Measurements from ENCODE around the gene MAGI1. TPM values are rescaled to one million over a fixed set of nuclear protein-coding genes. Genes with fewer than 3 reads are reported as not detected.

Gene MAGI1
- polyA plus RNA-seq, 1 donor = 32.7 TPM

GRCh38 chr3:65479990-65480389 lies 558.7 kb downstream of the MAGI1 start:
- DNase-seq = no peak

DNA sequence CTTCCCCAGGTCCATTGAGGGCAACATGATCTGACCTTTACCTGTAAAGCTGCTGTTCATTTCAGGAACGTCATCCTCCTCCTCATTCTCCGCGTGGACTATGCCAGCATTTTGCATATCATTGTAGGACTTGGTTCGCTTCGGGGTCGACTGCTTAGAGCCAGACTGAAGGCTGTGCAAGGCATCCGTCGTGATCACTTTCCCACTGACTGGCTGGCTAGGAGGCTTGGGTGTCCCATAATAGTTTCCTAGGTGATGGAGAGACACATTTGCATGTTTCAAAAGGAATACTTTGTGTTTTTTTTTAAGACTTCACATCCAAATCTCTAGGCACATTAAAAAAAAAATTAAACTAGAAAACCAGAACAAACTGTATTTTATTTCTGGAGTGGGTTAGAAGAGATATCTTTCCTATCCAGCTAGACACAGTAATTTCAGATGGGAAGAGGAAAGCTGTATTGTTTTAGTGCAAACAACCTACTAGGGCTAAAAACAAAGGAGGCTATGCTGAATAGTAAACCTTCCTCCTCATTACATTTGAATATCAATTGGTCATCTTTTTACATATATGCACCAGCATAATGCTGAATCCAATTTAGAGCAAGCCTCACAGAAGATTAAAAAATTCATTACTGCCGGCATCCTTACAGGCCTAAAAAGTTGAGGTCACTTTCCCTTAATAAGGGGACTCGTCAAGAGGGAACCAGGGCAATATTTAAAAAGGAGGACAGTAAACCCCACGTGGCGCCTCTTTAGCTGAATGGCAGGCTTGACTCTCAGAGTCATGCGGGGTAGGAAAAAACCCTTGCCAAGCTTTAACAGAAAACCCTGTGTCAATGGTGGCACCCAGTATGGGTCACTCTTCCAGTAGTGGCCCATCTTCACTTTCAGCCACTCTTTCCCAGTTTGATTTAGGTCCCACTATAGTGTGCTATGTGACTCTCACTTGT lies 559.9 kb downstream of the MAGI1 start:
- no peak for DNase-seq

- no peak for DNase-seq
Observed at GRCh38 chr3:65473736-65474135, 565.0 kb downstream of the MAGI1 start.

DNA sequence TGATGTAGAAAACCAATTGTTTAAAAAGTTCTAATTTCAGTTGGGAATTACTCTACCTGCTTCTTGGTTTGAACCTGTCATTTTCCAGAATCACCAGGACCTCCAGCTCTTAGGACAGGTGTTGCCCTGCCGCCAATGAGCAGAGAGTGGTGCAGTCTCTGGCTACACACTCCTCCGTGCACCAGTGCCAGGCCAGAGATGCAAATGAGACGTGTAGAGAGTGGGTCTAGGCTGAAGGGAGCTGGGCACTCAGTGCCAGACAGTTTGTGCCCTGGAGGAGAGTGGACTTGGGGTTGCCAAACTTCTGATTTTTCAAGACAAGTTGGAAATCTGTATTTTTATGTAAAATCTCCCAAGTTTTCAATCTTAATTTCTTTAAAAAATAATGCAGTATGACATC lies 566.2 kb downstream of the MAGI1 start:
- DNase-seq = no peak

GRCh38 chr3:65466300-65466988 lies 572.3 kb downstream of the MAGI1 start:
- DNase-seq = no peak

DNA sequence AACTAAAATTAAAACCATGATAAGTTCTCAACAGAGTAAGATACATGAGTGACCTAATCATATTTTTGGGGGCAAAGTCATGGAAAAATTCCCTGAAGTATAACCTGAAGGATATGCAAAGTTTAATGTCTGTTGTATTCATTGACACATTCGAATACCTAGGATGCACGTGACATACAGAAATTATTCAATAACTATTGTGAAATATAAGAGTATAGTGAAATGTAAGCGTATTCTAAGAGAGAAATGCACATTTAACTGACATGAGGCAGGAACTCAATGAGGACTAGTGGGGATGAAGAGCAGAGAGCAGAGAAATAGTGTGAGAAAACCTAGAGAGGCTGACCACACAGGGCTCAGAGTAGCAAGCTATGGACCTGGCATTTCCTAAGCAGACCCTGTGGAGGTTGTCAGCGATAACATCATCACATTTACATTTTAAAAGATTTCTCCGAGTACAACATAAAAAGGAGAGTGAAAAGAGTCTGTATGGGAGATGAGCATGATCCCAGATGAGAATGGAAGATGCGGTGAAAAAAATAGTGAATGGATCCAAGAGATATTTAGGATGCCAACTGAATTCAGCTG lies 588.8 kb downstream of the MAGI1 start:
- no peak for DNase-seq

GRCh38 chr3:65448120-65448519 lies 590.6 kb downstream of the MAGI1 start:
- no peak for DNase-seq

- no peak for DNase-seq
Observed at GRCh38 chr3:65445573-65446169, 593.0 kb downstream of the MAGI1 start.

- DNase-seq = no peak
Observed at GRCh38 chr3:65444447-65444815, 594.3 kb downstream of the MAGI1 start.

DNA sequence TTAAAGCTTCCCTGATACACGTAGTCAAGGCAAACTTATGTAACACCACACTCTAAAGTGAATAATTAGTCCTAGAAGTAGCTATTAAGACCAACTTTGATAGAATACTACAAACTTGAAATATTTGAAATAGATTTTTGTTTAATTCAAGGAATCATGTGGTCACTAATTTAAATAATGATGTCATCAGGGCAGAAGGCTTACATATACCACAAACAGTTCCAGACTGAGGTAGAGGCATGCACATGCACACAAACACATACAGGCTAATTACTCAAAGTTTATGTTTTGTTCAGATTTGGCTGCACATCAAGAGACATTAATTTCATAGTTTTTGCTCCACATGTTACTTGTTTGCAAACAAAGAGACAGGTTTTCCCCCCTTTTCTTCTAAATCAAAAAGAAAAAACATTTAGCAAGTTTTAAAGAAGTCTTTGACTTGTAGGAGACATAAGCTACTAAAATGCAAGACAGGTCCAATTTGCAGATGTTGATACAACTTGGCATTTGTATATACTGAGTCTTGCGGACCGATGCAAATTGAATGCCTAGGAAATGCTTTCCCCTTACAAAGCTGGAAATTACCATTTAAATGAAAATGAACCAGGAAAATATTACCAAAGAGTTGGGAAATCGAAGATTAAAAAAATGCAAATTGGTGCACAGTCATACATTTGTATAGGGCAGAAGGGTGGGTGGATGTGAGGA lies 594.8 kb downstream of the MAGI1 start:
- DNase-seq = no peak

DNA sequence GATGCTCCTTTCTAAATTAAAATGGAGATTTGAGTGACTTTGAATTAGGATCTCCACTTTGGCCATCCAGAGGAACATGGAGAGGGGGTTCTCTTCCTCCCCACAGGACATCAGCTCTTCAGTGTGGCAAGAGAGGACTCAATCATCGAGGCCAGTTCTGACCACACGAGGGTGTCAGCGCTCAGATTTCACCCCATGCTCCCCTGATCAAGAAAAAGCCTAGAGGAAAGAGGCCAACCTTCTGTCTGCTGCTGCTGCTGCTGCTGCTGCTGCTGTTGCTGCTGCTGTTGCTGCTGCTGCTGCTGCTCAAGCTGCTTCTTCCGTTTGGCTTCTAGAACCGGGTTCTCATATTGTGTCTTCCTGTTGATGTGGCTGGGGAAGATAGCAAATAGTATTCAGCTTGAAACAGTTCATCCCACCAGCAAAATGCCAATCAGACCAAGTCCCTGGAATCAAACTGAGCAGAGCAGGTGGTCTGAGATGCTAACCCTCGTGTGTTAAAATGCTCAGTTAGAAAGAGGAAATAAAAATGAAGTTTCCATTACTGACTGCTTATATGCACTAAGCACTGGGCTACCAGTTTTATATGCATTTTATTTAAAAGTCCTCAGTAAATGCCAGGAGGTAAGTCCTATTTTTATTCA lies 599.0 kb downstream of the MAGI1 start:
- peak; percentile 68 for DNase-seq

- DNase-seq = no peak
Observed at GRCh38 chr3:65438612-65439011, 600.1 kb downstream of the MAGI1 start.

GRCh38 chr3:65438096-65438495 lies 600.6 kb downstream of the MAGI1 start:
- no peak for DNase-seq

GRCh38 chr3:65436580-65436979 lies 602.1 kb downstream of the MAGI1 start:
- DNase-seq = no peak

- no peak for DNase-seq
Observed at GRCh38 chr3:65433480-65433879, 605.2 kb downstream of the MAGI1 start.

GRCh38 chr3:65432388-65433003 lies 606.2 kb downstream of the MAGI1 start:
- no peak for DNase-seq

DNA sequence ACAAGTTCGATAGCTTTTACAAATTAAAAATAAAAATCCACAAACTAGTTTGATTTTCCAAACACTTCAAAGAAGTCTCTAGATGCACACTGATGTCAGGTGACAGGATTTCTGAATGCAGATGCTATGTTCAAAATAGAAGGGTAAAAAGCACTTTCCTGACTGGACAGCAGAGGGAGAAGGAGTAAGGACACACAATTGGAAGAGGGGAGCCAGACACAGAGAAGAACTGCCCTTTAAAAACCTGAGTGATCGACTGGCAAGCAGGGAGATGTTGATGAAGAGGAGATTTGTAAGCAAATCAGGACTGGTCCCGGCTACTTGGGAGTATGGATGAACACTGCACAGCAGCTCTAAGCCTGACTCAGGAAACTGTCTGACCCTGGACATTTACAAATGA lies 612.8 kb downstream of the MAGI1 start:
- no peak for DNase-seq

- DNase-seq = no peak
Observed at GRCh38 chr3:65422154-65422553, 616.6 kb downstream of the MAGI1 start.

GRCh38 chr3:65419233-65419632 lies 619.5 kb downstream of the MAGI1 start:
- DNase-seq = no peak

DNA sequence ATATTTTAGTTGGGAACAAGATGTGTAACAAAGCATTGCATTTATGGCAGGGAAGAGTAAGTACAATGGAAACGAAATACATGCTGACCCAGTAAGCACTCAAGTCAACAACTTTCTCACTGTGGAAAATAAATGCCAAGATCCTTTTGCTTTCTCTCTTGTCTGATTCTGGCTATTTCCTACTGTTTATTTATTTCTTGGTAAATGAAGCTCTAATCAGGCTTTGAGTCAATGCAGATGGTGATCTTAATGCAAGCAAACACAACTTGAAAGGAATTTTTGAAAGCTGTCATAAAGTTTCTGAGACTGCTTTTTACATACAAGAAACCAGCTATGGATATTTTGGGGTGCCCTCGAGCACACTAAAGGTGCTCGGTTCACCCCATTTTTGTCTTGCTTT lies 624.8 kb downstream of the MAGI1 start:
- DNase-seq = no peak

DNA sequence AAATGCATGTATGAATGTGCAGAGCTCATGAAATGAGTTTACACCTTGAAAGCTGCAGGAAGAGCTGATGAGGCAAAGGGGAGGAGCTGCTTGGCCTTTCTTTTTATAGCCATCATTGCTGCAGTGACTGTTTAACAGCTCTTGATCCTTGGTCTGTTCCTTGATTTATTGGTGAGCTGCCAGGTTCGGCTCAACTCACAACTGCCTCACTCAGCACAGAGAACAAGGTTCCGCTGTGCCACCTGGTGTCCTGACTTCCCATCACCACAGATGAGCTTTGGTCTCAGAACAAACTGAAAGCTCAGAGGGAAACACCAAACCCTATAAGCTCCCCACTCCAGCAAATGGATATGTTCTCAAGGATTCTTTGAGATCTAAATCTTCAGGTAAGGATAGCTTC lies 626.1 kb downstream of the MAGI1 start:
- DNase-seq = peak; percentile 83

Measured in left kidney (tissue), 2 donors.